Measurements from ENCODE around the gene LRRC32. TPM values are rescaled to one million over a fixed set of nuclear protein-coding genes. Genes with fewer than 3 reads are reported as not detected.

Gene LRRC32
- total and polyA plus RNA-seq, 9 of the 15 experiments (the other 6 are each of a cell fraction or from before 2014, with no cell fraction given) = 0.10 to 0.50 (median 0.19) TPM; not detected in 5

GRCh38 chr11:76671626-76672309, 1.2 kb upstream of the LRRC32 start:
- Histone ChIP-seq H3K27ac (ENCODE audit: extremely low read depth, low read depth, low read length) (no peak overlapping the region), H3K27me3 (ENCODE audit: control insufficient read depth in 2 of 2, insufficient read depth in 2 of 2, low read length in 2 of 2) (peaks cover 12 to 32% of the 10 kb centered on the region in 2 experiments)

More at GRCh38 chr11:76671626-76672309, 1.2 kb upstream of the LRRC32 start:
- Histone ChIP-seq H3K9ac (ENCODE audit: insufficient read depth in 1 of 2, low read depth in 2 of 2, low read length in 2 of 2) (no peak overlapping the region), H3K4me1 (replicated peaks in 1 of 2; ENCODE audit: control insufficient read depth in 2 of 2, insufficient read depth in 2 of 2, low read length in 2 of 2) (peaks cover 3 to 20% of the 10 kb centered on the region in 2 experiments; a peak in 2 of 5 replicates), H2AFZ (ENCODE audit: low read depth, low read length) (no peak overlapping the region), H3K79me2 (ENCODE audit: control insufficient read depth, insufficient read depth, low read length) (no peaks in the 10 kb centered on the region), H3K36me3 (ENCODE audit: control insufficient read depth, insufficient read depth, low read length) (no peaks in the 10 kb centered on the region), H4K20me1 (replicated peaks; ENCODE audit: control insufficient read depth, insufficient read depth, low read length) (0 out of 2 replicates have a peak, but pooled peaks cover 19% of the 10 kb centered on the region), H3K4me2 (ENCODE audit: insufficient read depth, low read length) (no peak overlapping the region), H3K9me1 (ENCODE audit: control insufficient read depth, insufficient read depth, low read length) (no peaks in the 10 kb centered on the region), H3K9me3 (replicated peaks; ENCODE audit: control insufficient read depth, insufficient read depth, low read depth, low read length) (no peaks in the 10 kb centered on the region), H3K4me3 (no peak overlapping the region)
- intact Hi-C loops (cut with micrococcal nuclease) = loop anchor here (10.0 kb wide), 1 partner anchor 347 kb away; no protein-coding TSS in a partner anchor
- 44% methylated on average over 5 of the region's 5 CpGs for WGBS (ENCODE audit: insufficient coverage, low coverage, missing lambda C conversion rate)
- peak; percentile 91 for TF ChIP-seq ZFP36 (IDR thresholded peaks at IDR 0.05; ENCODE audit: low read depth, low read length, partially characterized antibody)
- TF ChIP-seq THAP7 (CRISPR knock-in tag; IDR thresholded peaks at IDR 0.05) = no peak
- TF ChIP-seq KDM1A (IDR thresholded peaks at IDR 0.05) = 0 out of 4 replicates have a peak, but pooled peaks of 1 of the 2 experiments have one; percentile 0
- no peak for ATAC-seq
- BruUV-seq (replicated peaks) = no TSS peak
- ChIA-PET POLR2A (interaction anchor here (0.6 to 1.0 kb wide), 4 partner anchors 8 to 47 kb away, joined by 3 to 4 read pairs (median 3); no protein-coding TSS in a partner anchor), CTCF (ENCODE audit: low intra/inter-chr PET ratio) (no interaction called here)
- DNase-seq (ENCODE audit: extremely low read depth in 1 of 4, low spot score in 3 of 4) = no peak
- FAIRE-seq = no peak
- in situ Hi-C loops (cut with MboI) = no loop called here
